HepG2 (cell line): ENCODE data around the gene STATH. TPM values are rescaled to one million over a fixed set of nuclear protein-coding genes. Genes with fewer than 3 reads are reported as not detected.

Experiments used
- ARID5B ChIP-seq: IDR thresholded peaks from 2 replicates; pipeline ENCODE4 v1.4.0; 2020; ENCODE audit warnings: mild to moderate bottlenecking, missing genetic modification reagents
- ATF5 ChIP-seq: sonication (generic); formaldehyde crosslinking; IDR thresholded peaks from 2 replicates; pipeline ENCODE4 v1.4.0; 2020; ENCODE audit warnings: mild to moderate bottlenecking, low read depth, missing genetic modification reagents
- CEBPB ChIP-seq: IDR thresholded peaks from 2 replicates; pipeline ENCODE4 v1.6.1; 2011; ENCODE audit warnings: low read depth, low read length, improper control_type of control experiment, borderline replicate concordance
- CREM ChIP-seq, 2 experiments: sonication (generic) in 1 of 2; formaldehyde crosslinking in 1 of 2; IDR thresholded peaks; 2 replicates each; pipeline versions ENCODE4 v1.4.0 to v1.6.1; 2016 to 2020; ENCODE audit warnings: antibody characterized with exemption in 1 of 2, mild to moderate bottlenecking in 1 of 2, missing genetic modification reagents in 1 of 2
- GATAD2A ChIP-seq: IDR thresholded peaks from 2 replicates; pipeline ENCODE4 v1.6.1; 2016
- HNF1A ChIP-seq, 2 experiments: sonication (generic) in 1 of 2; formaldehyde crosslinking in 1 of 2; IDR thresholded peaks; 2 replicates each; pipeline versions ENCODE4 v1.4.0 to v1.6.1; 2016 to 2020; ENCODE audit warnings: borderline replicate concordance in 1 of 2, low read depth in 1 of 2, mild to moderate bottlenecking in 1 of 2, missing genetic modification reagents in 1 of 2
- MTF1 ChIP-seq: sonication (generic); formaldehyde crosslinking; IDR thresholded peaks from 2 replicates; pipeline ENCODE4 v1.5.0; 2020; ENCODE audit warnings: missing genetic modification reagents
- MTF2 ChIP-seq: sonication (generic); formaldehyde crosslinking; IDR thresholded peaks from 2 replicates; pipeline ENCODE4 v1.5.0; 2020; ENCODE audit warnings: missing genetic modification reagents, borderline replicate concordance
- NAIF1 ChIP-seq: sonication (generic); formaldehyde crosslinking; IDR thresholded peaks from 2 replicates; pipeline ENCODE4 v1.5.0; 2020; ENCODE audit warnings: mild to moderate bottlenecking, missing genetic modification reagents, borderline replicate concordance
- RARA ChIP-seq: IDR thresholded peaks from 2 replicates; pipeline ENCODE4 v1.6.1; 2016; ENCODE audit warnings: missing genetic modification reagents, missing compliant biosample characterization
- RBM22 ChIP-seq: fragments of 200-400 bp; formaldehyde crosslinking; optimal IDR thresholded peaks from 2 replicates; pipeline ENCODE3; 2017; ENCODE audit warnings: mild to moderate bottlenecking, low read length, moderate library complexity
- RFX3 ChIP-seq: IDR thresholded peaks from 2 replicates; pipeline ENCODE4 v1.6.1; 2016; ENCODE audit warnings: missing biosample characterization, missing genetic modification reagents
- SMAD3 ChIP-seq: sonication (generic); formaldehyde crosslinking; IDR thresholded peaks from 2 replicates; pipeline ENCODE4 v1.4.0; 2020; ENCODE audit warnings: missing genetic modification reagents
- SMARCC2 ChIP-seq: fragments of 450-650 bp; IDR thresholded peaks from 2 replicates; pipeline ENCODE4 v1.6.1; 2017; ENCODE audit warnings: antibody characterized with exemption, mild to moderate bottlenecking
- TEF ChIP-seq: sonication (generic); formaldehyde crosslinking; IDR thresholded peaks from 2 replicates; pipeline ENCODE4 v1.5.0; 2020; ENCODE audit warnings: missing genetic modification reagents
- ZNF343 ChIP-seq: sonication (generic); formaldehyde crosslinking; IDR thresholded peaks from 2 replicates; pipeline ENCODE4 v1.4.0; 2020; ENCODE audit warnings: mild to moderate bottlenecking, missing genetic modification reagents
- ZNF512B ChIP-seq: sonication (generic); formaldehyde crosslinking; IDR thresholded peaks from 2 replicates; pipeline ENCODE4 v1.5.1; 2020; ENCODE audit warnings: missing genetic modification reagents, mild to moderate bottlenecking, borderline replicate concordance
- ZNF547 ChIP-seq: sonication (generic); formaldehyde crosslinking; IDR thresholded peaks from 2 replicates; pipeline ENCODE4 v1.5.1; 2020; ENCODE audit warnings: mild to moderate bottlenecking, missing genetic modification reagents
- polyA plus RNA-seq, 8 experiments: library from polyadenylated mRNA; depleted of rRNA in 3 of 8; stranded (reverse) in 7 of 8; unstranded in 1 of 8; fragments of >200 nt; fragmentation: Illumina TruSeq in 4 of 8; extraction: Trizol in 4 of 8; gene quantifications; 2 replicates each; pipeline versions ENCODE4 v1.2.1 to v1.2.3, GENCODE V29; 2011 to 2016; ENCODE audit warnings: low read depth in 4 of 8, missing spikeins in 1 of 8, mixed read lengths in 1 of 8; ENCODE audit not compliant: insufficient read depth in 1 of 8
- total RNA-seq, 5 experiments: library from RNA; depleted of rRNA; stranded (reverse); fragments of >200 nt; fragmentation: Illumina TruSeq; extraction: Trizol; gene quantifications; 2 replicates each; pipeline ENCODE4 v1.2.3, GENCODE V29; 2016; ENCODE audit warnings: low read depth in 1 of 5

STATH gene
- total and polyA plus RNA-seq, 2 of the 13 experiments (the other 11 are each of a cell fraction or from before 2014, with no cell fraction given) = not detected

- TF ChIP-seq ZNF512B (CRISPR knock-in tag) (no peak), MTF1 (CRISPR knock-in tag) (no peak), CREM (IDR thresholded peaks at IDR 0.05) (0 out of 2 replicates have a peak, but pooled peaks have one; percentile 13), CREM (CRISPR knock-in tag; IDR thresholded peaks at IDR 0.05) (no peak), ATF5 (CRISPR knock-in tag) (no peak), ARID5B (CRISPR knock-in tag) (peak; percentile 60; the same call in 1 of the 2 replicates), HNF1A (IDR thresholded peaks at IDR 0.05; ENCODE audit: low read depth) (no peak), HNF1A (CRISPR knock-in tag; IDR thresholded peaks at IDR 0.05; ENCODE audit: borderline replicate concordance) (no peak), SMAD3 (no peak), ZNF343 (CRISPR knock-in tag) (no peak), ZNF547 (CRISPR knock-in tag) (no peak), RARA (CRISPR knock-in tag) (no peak), RFX3 (CRISPR knock-in tag) (peak; percentile 59; the same call in 1 of the 2 replicates), RBM22 (no peak), CEBPB (peak; percentile 50; the same call in 1 of the 2 replicates), MTF2 (no peak), TEF (no peak), GATAD2A (CRISPR knock-in tag) (peak; percentile 44; the same call in 1 of the 2 replicates), SMARCC2 (no peak), NAIF1 (CRISPR knock-in tag) (no peak)
Observed at GRCh38 chr4:69970071-69970470, 25.7 kb upstream of the STATH start (continued).
